HG03520 (cell line): ENCODE data around the gene ACTL6B.
A peak's percentile ranks its signal among the peaks of the same experiment; 100 is the strongest.

Source experiments
- ATAC-seq: cut with Tn5 transposase; IDR thresholded peaks from one replicate; pipeline ENCODE4 v1.9.1; 2021; ENCODE audit warnings: mild to moderate bottlenecking, moderate library complexity; ENCODE audit not compliant: unreplicated experiment

Gene ACTL6B

DNA sequence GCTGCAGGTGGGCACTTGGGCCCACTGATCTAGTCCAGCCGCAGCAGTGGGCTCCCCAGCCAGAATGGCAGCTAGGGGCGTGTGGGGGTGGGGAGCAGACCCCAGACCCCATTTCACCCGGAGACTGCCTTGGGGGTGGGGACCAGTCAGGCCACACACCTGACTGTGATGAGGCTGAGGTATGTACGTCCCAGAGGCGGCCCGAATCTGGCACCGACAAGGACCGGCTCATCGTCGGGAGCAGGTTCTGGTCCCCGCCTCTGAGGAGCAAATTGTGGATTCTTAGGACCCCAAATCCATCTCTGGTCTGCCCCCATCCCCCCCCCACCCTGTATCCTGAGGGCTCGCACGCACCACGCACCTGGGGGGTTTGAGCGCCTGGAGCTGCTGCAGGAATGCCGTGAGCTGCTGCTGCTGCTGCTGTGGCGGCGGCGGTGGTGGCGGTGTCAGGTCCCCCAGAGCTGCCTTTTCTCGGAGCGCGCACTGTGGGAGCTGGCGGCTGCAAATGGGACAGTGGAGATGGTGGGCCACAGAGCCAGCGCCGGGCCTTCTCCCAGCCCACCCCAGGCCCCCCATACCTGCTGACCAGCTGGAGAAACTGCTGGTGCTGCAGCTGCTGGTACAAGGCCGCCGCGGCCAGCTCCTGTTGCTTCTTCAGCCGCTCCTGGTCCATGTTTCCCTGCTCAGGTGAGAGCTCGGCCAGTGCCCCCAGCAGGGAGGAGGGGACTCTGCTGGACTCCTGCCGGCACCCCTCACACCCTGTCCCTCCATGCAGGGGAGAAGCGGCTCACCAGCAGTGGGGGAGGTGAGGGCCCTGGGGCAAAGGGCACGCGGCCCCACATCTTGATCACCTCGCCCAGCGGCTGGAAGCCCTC lies 27.6 kb upstream of the ACTL6B start:
- no peak for ATAC-seq

DNA sequence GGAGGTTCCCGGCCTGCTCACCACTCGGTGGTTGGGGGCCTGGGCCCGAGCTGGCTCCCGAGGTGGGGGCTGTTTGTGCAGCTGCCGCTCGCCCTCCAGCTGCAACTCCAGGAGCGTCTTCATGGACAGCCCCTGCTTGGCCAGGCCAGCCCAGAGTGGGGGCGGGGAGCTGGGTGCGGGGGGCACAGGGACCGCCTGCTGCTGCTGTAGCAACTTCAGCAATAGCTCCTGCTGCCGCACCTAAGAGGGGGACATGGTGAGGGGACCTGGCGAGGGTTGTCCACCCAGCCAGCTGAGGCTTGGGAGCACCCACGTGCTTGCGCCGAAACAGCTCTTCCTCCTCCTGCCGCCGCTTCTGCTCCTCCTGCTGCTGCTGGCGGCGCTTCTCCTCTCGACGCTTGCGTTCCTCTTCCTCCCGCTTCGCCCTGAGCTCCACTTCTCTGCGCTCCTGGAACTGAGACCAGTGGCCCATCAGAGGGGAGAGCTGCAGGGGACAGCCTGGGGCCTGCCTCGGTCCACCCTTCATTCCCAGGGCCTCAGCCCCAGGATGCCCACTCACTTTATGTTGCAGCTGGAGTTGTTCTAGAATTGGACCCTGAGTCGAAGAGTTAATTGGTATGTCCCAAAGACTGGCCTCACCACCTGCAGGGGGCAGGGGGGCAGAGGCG lies 26.9 kb upstream of the ACTL6B start:
- ATAC-seq: no peak

GRCh38 chr7:100682228-100682741 lies 26.0 kb upstream of the ACTL6B start:
- no peak for ATAC-seq

DNA sequence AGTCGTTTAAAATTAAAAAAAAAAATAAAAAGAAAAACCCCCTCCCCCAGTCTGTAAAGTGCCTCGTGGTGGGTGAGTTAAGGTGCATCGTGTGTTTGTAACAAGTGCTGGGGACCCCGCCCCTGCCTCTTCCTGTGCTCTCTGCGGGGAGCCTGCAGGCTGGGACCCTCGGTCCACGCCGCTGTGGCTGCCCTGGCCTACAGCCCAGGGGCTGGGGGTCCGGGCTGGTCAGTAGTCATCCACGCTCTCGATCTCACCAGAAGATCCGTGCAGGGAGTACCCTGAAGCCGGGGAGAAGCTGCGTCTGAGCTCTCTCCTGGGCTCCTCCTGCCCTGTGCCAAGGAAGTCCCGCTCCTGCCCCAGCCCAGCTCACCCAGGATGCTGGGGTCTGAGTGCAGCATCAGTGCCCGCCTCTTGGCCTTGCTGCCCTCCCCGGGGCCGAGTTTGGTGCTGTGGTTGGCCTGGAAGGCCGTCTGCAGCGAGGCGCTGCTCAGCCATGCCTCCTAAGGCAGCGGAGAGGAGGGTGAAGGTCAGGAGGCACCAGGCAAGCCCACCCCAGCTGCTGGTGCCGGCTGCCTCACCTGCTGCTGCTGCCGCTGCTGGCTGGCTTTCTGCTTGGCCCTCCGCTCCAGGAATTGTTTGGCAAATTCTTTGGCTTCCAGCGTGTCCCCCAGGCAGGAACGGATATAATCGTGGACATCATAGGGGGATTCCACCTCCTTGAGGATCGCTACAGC lies 25.4 kb upstream of the ACTL6B start:
- ATAC-seq: no peak

GRCh38 chr7:100680576-100681271 lies 24.5 kb upstream of the ACTL6B start:
- ATAC-seq: no peak

GRCh38 chr7:100679927-100680575 lies 23.8 kb upstream of the ACTL6B start:
- ATAC-seq: no peak

GRCh38 chr7:100679129-100679926 lies 23.1 kb upstream of the ACTL6B start:
- no peak for ATAC-seq

DNA sequence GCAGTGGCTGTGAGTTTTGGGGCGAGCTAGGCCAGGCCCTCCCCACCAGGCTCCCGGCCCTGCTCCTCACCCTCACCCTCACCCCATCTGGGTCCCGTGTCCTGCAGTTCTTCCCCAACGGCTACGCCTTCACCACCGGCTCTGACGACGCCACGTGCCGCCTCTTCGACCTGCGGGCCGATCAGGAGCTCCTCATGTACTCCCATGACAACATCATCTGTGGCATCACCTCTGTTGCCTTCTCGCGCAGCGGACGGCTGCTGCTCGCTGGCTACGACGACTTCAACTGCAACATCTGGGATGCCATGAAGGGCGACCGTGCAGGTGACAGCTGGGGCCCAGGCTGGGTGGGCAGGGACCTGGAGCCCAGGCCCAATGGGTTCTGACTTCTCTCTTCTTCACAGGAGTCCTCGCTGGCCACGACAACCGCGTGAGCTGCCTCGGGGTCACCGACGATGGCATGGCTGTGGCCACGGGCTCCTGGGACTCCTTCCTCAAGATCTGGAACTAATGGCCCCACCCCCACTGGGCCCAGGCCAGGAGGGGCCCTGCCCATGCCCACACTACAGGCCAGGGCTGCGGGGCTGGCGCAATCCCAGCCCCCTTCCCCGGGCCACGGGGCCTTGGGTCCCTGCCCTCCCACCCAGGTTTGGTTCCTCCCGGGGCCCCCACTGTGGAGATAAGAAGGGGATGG lies 22.2 kb upstream of the ACTL6B start:
- ATAC-seq: no peak

DNA sequence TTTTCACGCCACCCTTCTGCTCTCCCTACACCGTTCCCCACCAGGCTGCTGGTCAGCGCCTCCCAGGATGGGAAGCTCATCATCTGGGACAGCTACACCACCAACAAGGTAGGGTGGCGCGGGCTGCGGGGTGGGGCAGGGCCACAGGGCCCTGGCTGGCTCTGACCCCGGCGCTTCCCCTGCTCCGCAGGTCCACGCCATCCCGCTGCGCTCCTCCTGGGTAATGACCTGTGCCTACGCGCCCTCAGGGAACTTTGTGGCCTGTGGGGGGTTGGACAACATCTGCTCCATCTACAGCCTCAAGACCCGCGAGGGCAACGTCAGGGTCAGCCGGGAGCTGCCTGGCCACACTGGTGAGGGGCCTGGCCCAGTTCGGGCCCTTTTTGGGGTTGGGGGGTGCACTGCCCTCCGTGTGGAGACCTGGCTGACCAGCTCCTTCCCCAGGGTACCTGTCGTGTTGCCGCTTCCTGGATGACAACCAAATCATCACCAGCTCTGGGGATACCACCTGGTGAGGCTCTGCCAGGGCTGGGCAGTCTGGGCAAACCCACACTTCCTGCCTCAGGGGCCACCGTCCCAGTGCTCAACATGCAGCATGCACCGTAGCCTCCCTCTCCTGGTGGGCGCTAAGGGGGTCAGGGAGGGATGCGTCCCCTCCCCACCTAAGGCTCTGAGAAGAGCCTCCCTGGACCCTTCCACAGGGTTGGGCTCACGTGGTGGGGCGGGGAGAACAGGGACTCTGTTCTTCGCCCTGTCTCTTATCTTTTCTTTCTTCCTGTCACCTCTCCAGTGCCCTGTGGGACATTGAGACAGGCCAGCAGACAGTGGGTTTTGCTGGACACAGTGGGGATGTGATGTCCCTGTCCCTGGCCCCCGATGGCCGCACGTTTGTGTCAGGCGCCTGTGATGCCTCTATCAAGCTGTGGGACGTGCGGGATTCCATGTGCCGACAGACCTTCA lies 21.3 kb upstream of the ACTL6B start:
- ATAC-seq: no peak

- no peak for ATAC-seq
These were observed 20.5 kb upstream of the ACTL6B start for GRCh38 chr7:100676501-100677306.

GRCh38 chr7:100675581-100676350 lies 19.5 kb upstream of the ACTL6B start:
- peak; percentile 26 for ATAC-seq

GRCh38 chr7:100675105-100675451 lies 18.8 kb upstream of the ACTL6B start:
- ATAC-seq: no peak

DNA sequence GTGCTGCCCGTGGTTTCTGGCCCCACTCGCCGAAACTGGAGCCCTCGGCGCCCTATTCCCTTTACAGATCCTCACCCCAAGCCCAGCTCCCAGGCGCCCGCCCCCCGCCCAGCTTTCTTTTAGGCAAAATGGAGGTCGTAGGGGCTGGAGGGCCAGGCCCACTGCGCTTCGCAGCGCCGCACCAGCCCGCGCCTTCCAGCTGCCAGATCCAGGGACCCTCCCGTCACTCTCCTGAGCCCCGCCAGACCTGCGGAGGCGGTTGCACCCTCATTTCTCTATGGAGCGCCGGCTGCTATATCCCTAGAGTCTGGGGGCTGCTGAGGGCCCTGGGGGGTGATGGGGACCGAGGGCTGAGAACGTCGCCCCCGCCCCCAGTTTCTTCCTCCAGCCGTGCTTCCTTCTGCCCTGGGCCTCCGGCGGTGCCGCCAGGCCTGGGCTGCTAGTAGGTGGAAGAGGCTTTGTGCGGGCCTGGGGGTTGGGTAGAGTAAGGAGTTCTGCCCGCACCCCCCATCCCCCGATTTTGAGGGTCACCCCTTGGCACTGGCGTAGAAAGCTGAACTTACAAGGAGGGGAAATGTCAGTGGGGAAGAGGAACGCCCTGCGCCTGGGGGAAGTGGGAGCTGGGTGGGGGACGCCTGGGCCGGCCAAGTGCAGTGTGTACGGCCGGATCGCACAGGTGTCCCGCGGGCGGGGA lies 18.3 kb upstream of the ACTL6B start:
- no peak for ATAC-seq

DNA sequence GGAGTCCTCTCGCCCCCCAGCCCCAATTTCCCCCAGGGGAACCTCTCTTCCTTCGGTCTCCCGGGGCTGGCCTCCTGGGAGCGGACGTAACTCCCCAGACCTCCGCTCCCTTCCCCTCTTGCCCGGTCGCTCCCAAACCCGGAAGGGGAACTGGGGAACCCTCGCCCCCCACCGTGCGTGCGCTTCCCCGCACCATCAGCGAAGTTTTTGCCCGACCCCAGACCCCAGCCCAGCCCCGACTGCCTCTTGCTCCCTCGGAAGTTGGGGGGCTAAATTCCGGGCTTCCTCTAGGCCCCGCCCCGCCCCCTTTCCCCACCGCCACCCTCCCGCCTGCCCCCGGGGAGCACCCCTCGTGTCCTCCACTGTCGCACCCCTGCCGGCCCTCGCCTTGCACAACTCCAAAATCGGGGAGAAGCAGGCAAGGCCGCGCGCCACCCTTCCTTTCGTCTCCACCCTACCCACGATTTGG lies 17.7 kb upstream of the ACTL6B start:
- ATAC-seq: no peak

GRCh38 chr7:100673302-100673941 lies 17.2 kb upstream of the ACTL6B start, which contains the start of gene GNB2:
GNB2 (plus strand) TSS chr7:100673740; CDS start chr7:100676266, 2,526 bp downstream.
- peak; percentile 46 for ATAC-seq
